ENCODE data around the gene GNAQ. TPM values are rescaled to one million over a fixed set of nuclear protein-coding genes. Genes with fewer than 3 reads are reported as not detected.
"Not testable (repeated sequence)": the region's sequence is repeated elsewhere in the genome, so short reads cannot be mapped to it uniquely, and the experiment has no call there.

GNAQ gene
- 6.7 and 7.7 TPM in 2 replicates for total RNA-seq (2014; rRNA removed; shearing (Covaris generic))

GRCh38 chr9:78031444-78031892 lies at the start of gene GNAQ:
TSS of gene GNAQ (minus strand) at chr9:78031811. CDS start at chr9:78031235, 576 bp downstream.
- DNase-seq (ENCODE audit: low spot score) = no peak

GRCh38 chr9:78074385-78075291 lies 43.0 kb upstream of the GNAQ start:
- DNase-seq (ENCODE audit: low spot score) = no peak

- no peak for DNase-seq (ENCODE audit: low spot score)
Measured at GRCh38 chr9:78073722-78074121, 42.1 kb upstream of the GNAQ start.

- DNase-seq (ENCODE audit: low spot score) = no peak
Measured at GRCh38 chr9:78072586-78073199, 41.1 kb upstream of the GNAQ start.

GRCh38 chr9:78070521-78070920 lies 38.9 kb upstream of the GNAQ start:
- no peak for DNase-seq (ENCODE audit: low spot score)

GRCh38 chr9:78064075-78064474 lies 32.5 kb upstream of the GNAQ start:
- no peak for DNase-seq (ENCODE audit: low spot score)

GRCh38 chr9:78062710-78063109 lies 31.1 kb upstream of the GNAQ start:
- DNase-seq (ENCODE audit: low spot score) = no peak

- not testable (repeated sequence) for DNase-seq (ENCODE audit: low spot score)
Measured at GRCh38 chr9:78054218-78054617, 22.6 kb upstream of the GNAQ start.

- no peak for DNase-seq (ENCODE audit: low spot score)
Measured at GRCh38 chr9:78053627-78054026, 22.0 kb upstream of the GNAQ start.

- no peak for DNase-seq (ENCODE audit: low spot score)
Measured at GRCh38 chr9:78050421-78050820, 18.8 kb upstream of the GNAQ start.

GRCh38 chr9:78049484-78049883 lies 17.9 kb upstream of the GNAQ start:
- DNase-seq (ENCODE audit: low spot score) = no peak

GRCh38 chr9:78047106-78047505 lies 15.5 kb upstream of the GNAQ start:
- no peak for DNase-seq (ENCODE audit: low spot score)

GRCh38 chr9:78046112-78046511 lies 14.5 kb upstream of the GNAQ start:
- DNase-seq (ENCODE audit: low spot score) = no peak

GRCh38 chr9:78044886-78045285 lies 13.3 kb upstream of the GNAQ start:
- DNase-seq (ENCODE audit: low spot score) = no peak

GRCh38 chr9:78044189-78044588 lies 12.6 kb upstream of the GNAQ start:
- no peak for DNase-seq (ENCODE audit: low spot score)

GRCh38 chr9:78041971-78042370 lies 10.4 kb upstream of the GNAQ start:
- no peak for DNase-seq (ENCODE audit: low spot score)

GRCh38 chr9:78040726-78041125 lies 9.1 kb upstream of the GNAQ start:
- no peak for DNase-seq (ENCODE audit: low spot score)

- DNase-seq (ENCODE audit: low spot score) = no peak
Measured at GRCh38 chr9:78038620-78039300, 7.1 kb upstream of the GNAQ start.

GRCh38 chr9:78035383-78035993 lies 3.9 kb upstream of the GNAQ start:
- peak; percentile 89 for DNase-seq (ENCODE audit: low spot score)

- no peak for DNase-seq (ENCODE audit: low spot score)
Measured at GRCh38 chr9:78033870-78034269, 2.3 kb upstream of the GNAQ start.

- DNase-seq (ENCODE audit: low spot score) = peak; percentile 54
Measured at GRCh38 chr9:78032730-78033457, 1.3 kb upstream of the GNAQ start.
